HG02610 (cell line): ENCODE results near the gene CLEC16A.

Experiments
- ATAC-seq: cut with Tn5 transposase; IDR thresholded peaks from one replicate; pipeline ENCODE4 v1.9.1; 2021; ENCODE audit warnings: mild to moderate bottlenecking, moderate library complexity; ENCODE audit not compliant: unreplicated experiment

The CLEC16A gene

DNA sequence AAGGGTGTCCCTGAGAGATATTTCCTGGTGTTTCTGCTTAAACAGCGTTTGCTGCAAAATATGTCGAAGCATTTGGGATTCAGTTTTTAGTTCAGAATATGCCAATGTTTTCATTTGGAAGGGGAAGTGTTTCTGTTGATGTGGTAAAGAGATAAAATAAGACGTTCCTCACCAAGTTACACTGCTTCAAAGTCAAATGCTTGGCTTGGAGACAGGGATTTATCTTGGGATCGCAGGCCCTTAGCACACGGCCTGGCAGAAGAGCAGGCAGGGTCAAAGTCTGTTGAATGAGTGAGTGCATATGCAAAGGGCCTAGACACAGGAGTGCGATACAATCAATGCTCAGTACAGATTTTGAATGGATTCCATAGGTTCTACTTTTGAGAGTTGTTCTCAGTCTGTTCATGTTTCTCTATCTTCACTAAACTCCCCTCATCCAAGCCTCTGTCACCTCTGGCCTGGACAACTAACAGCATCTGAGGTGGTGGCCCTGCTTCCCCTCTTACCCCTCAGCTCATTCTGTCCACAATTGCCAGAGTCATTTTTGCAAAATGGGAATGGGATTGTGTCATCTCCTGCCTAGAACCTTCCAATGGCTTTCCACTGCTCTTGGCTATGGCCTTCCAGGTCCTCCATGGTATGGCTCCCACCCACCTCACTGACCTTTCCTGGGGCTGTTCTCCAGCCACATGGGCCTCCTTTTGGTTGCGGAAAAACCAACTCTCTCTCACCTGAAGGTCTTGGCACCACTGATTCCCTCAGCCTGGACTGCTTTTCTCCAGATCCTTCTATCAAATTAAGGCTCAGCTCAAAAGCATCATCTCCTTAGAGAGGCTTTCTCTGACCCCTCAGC, 5.3 kb upstream of the CLEC16A start:
- no peak for ATAC-seq

DNA sequence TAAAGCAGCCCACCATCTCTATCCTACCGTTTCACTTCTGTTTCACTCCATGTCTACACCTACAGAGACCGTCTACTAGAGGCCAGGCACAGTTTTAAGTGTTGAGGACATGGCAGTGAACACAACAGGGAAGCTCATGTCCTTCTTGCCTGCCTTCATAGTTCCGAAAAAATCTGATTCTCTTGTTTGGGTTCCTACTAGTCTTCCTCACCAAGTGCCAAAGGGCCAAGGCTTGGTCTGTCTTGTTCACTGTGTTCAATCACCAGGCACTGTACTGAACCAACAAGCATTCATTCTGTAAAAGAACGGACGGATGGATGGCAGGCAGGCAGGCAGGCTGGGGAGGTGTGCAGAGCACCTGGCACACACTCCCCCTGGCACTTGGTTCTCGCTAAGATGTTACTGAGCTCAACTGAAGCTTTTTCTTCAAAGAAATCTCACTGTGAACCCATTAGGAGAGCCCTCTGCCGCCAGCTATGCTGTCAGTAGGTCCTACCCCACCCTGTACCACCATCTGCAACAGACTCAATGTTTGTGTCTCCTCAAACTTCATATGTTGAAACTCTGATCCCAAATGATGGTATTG, 4.6 kb upstream of the CLEC16A start:
- no peak for ATAC-seq

DNA sequence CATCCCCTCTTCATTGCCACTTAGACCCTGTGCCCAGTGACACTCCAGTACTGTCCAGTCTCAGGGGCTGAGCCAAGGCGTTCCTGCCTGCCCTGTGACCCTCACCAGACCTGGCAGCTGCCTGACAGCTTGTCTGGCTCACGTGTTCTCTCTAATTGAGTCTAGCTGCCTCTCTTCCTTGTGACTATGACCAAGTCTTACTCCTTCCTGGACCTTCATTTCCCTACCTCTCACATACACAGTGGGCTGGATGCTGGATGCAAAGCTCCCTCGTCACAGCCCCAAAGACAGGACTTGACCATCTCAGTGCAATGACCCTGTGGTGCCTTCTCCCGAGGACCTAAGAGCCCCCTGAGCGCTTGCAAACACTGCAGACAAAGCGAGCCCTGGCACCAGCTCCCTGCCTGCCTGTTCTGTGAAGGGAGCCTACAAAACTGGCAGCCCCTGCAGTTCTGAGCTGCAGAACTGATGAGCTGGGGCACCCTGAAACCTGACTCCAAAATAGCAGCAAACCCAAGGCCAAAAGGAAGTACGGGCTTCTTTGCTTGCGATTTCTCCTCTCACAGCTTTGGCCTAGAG, 3.8 kb upstream of the CLEC16A start:
- ATAC-seq: no peak

DNA sequence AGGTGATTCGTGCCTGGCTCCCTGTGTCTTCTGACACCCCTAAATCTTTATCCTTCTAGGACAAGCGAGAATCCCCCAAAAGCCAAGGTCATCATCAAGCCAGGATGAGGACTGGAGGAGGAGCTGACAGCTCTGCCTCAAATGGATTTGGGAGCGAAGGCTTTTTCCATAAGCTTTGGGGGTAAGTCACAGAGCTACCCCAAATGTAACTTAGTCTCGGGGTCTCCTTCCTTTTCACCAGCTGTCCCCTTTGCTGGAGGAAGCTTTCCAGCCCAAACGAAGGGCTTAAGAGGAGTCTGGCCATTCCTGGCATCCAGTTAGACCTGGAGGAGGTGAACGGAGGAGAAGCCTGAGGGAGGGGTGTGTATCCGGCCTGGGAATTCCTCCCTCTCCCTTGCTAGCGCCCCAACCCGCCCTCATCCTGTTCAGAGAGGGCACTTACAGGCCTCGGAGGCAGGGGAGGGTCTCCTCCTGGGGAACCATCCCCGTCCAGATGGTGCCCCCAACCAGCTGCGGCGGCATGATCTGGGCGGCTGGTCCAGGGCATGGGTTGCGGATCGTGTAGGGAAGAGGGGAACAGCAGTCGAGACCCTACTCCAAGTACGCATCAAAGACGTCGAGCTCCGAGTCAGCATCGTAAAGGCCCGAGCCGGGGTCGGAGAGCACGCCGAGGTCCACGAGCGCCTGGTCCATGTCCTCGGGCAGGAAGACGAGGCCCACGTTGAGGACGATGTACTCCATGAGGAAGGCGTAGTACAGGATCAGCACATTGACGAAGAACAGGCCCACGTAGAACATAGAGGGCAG, 3.0 kb upstream of the CLEC16A start:
- ATAC-seq: no peak

DNA sequence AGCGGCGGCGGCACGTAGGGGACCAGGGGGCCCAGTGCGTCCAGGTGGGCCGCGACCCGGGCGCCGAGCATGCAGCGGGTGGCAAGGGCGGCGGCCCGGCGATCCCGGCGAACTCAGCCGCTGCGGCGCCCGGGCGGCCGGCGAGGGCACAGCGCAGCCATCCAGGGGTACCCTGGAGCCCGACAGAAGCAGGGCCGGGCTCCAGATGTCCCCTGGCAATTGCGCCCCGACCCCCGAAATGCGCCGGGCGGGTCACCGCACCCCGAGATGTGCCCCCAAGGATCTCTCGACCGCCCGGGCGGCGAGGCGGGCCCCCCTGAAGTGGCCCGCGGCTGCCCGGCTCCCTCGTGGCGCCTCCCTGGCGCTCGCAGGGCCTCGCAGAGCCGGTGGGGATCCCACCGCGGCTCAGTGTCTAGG, 2.4 kb upstream of the CLEC16A start:
- peak; percentile 2 for ATAC-seq

DNA sequence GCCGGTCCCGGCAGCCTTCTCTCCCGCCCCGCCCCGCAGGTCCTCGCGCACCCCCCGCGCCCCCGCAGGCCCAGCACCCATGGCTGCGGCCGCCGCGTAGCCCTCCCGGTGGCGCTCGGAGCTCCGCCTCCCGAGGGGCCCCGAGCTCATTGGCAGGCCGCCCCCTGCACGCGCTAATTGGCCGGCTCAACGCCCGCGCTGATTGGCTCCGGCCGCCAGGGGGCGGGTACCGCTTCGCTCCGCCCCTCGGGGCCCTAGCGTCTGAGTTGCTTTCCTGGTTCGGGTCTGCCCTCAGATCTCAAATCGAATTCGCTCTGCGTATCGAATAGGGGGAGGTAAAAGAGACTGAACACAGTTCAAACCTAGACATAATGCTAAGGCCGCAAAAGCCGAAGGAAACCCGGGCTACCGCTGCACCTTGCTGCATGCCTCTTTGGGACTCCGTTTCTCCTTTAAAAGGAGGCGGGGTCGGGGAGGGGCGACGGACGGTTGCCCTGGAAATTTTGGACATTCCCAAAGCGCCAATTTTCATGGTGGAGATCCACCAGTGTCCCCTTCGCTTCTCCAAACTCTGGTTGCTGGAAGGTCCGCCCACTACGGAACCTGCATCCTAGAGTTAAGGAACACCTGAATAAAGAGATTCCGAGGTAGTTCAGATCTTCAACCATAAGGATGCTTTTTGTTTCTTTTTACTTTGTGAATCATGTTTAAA, 1.9 kb upstream of the CLEC16A start, which contains the start of gene DEXI:
TSS of gene DEXI (minus strand) at position 117 of the 712 bp plus-strand sequence. CDS start 463 bp downstream, outside the sequence.
- peak; percentile 67 for ATAC-seq

DNA sequence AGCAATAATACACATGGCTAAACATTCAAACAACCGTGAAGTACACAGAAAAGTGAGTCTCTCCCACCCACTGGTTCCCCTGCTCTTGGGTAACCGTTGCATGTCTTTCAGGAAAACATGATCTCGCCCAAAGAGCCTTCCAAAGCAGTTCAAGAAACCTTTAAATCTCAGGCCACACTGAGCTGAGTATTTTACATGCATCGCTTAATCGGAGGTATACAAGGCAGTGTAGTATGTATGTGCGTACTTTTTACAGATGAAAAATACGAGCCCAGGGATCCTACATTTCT, 1.4 kb upstream of the CLEC16A start:
- no peak for ATAC-seq

DNA sequence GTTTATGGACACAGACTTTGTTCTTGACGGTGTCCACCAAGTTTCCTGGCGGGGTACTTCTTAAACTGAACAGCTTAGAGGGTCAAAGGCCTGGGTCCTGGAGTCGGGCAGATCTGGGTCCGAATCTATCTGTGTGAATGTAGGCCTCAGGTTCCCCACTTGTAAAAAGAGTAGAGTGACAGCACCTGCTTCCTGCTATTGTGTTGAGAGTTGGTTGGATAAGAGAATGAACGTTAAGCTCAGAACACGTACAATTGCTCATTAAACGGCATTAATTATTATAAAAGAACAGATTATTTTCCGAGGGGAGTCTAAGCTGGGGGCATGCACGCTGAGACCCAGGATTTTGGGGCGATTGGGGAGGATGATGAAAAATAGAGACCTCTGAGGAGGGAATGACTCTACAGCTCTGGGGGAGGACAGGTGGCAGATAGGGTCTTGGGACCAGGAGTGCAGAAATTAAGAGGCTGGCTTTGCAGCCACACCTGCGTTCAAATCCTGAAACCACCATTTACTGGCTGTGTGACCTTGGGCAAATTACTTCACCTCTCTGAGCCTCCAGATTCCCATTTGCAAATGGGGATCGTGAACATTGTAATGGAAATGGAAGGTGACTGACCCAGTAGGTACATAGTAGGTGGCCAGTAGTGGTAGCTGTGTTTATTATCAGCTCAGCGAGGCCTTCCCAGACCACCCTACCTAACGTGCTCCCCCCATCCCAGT, 862 bp downstream of the CLEC16A start:
- ATAC-seq: no peak

DNA sequence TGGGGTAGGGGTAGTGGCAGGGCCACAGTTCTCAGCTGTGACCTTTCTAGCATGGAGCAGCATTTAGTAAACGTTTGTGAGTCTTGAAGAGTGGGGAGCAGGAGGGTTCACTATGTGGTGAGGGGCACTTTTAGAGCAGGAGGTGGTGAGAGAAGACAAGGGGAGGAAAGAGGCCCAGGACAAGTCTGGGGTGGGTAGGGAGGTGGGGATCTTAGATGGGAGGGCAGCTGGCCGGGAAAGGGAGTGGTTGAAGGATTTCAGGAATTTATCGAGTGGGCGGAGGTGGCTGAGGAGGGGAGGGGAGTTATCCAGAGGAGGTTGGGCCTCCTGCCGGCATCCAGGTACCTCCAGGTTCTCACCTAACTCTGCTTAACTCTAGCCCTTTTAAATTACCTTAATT, 1.9 kb downstream of the CLEC16A start:
- no peak for ATAC-seq

DNA sequence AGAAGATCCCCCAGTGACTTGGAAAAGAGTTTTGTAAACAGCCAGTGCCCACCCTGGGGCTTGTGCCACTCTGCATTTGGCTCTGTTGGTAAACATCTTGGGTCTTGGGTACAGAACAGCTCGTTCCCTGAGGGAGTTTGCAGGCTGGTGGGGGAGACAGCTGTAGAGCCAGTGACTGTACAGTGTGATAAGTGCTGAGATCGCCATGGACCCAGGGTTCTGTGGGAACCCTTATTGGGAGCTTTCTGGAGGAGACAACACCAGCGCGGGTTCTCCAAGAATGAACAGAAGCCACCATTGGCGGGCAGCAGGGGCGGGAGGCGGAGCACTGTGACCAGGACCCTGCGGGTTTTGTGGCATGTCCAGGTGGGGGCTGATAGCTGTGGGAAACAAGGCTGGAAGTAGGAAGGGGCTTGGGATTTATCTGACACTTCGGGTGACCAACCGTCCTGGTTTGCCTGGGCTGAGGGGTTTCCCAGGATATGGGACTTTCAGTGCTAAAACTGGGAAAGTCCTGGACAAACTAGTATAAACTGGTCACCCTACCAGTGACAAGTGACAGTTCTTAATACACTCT, 2.9 kb downstream of the CLEC16A start:
- no peak for ATAC-seq

DNA sequence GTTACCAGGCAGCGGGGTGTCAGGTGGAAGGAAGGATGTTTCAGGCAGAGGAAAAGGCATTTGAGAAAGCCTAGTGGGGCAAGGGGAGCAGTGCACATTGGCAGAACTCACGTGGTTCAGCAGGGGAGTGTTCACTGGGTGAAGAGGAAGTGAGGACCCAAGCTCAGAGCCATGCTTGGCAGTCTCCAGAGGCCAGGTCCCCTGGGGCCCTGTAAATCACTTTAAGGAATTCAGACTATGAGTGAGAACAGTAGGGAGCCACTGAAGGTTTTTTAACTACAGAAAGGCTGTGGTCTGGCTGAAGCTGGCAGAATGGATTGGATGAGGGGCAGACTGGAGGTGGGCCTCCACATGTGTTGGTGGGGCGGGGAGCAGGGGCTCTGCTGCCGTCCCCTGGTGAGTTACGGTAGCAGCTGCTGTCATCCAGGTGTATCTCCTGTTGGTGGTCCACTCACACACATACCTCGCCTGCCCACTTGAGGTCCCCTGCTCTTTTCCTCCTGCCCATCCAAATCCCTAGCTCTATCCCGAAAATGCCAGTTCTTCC, 5.1 kb downstream of the CLEC16A start:
- ATAC-seq: peak; percentile 60

DNA sequence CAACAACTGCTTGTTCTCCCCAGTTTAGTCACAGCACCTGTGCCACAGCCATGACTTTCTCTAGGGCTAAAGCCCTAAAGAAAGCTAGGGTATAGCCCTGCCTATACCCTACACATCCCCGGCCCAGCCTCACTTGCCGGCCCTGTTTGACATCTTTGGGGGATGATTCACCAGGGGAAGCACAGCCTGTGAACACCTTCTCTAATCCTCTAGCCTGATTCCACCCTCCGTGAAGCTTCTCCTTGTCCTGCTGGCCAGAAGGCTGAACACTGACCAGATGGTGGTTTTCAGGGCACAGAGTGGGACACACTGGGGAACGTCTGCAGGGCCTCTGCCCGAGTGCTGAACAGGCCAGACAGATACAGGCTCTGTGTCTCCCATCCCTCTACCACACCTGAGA, 6.0 kb downstream of the CLEC16A start:
- no peak for ATAC-seq

DNA sequence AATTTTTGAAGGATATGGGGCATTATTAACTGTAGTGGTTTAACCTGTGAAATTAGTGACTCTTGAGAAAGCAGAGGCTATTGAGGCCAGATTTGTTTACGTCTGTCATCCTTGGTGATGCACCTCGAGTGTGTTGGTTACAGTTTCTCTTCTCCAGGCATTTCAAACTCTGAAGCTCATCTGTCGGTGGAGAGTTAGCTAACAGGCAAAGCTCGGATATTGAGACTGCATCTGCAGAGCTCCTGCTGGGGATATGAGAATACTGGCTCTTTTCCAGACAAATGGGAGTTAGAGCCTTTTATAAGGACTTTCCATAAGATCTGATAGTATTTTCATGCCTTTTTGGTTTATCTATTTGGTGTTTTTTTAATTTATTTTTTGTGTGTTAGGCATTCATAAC, 6.7 kb downstream of the CLEC16A start:
- ATAC-seq: no peak

DNA sequence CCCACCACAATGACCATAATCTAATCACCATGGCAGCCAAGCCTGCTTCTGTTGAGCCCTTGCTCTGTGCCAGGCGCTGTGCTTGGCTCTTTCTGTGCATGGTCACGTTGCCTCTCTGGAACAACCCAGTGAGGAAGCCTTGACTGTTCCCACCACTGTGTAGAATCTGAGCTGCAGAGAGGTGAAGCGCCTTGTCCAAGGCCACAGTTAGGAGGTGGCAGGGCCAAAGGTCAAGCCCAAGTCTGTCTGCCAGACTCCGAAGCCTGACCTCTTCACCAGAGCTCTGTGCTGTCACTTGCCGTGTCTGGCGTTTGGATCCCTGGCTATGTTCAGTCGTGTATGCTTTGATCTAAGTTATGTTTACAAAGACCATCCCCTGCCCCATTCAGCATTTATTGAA, 10.5 kb downstream of the CLEC16A start:
- no peak for ATAC-seq

DNA sequence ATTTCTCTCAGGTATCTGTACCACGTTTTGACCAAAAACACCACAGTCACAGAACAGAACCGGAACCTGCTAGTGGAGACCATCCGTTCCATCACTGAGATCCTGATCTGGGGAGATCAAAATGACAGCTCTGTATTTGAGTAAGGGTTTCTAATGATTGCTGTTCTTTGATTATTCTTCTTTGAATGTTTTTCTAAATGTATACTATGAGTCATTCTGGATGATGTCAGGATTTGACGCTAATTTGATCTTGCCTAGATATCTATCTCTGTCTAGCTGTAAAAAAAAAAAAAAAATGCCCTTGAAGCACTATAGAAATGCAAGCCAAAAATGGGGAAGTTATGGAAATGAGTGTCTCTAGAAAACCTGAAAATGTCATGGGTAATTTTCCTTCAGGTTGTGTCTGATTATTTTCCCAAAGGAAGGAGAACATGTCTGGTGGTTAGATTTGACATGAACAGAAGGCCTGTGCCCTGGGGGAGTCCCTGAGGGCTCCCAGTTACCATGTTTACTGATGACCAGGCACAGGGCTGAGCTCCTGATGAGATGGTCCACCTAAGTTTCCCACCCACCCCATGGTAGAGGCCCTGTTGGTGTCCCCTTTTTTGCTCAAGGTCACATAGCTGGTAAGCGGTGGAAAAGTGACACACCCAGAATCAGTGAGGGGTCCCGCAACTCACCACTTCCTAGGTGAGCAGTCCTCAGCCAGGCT, 13.6 kb downstream of the CLEC16A start:
- ATAC-seq: peak; percentile 49

DNA sequence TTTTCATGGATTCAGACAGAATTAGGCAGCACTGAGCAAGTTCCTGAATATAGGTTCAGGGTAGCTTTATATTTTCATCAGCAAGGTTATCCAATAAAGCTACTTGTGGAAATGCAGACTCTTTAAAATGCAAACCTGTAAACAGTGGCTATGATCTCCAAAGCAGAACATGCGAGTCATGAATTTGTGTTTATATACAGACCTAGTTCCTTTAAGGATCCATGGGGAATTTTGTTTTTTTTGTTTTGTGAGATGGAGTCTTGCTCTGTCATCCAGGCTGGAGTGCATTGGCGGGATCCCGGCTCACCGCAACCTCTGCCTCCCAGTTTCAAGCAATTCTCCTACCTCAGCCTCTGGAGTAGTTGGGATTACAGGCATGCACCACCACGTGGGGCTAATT, 14.8 kb downstream of the CLEC16A start:
- ATAC-seq: no peak

DNA sequence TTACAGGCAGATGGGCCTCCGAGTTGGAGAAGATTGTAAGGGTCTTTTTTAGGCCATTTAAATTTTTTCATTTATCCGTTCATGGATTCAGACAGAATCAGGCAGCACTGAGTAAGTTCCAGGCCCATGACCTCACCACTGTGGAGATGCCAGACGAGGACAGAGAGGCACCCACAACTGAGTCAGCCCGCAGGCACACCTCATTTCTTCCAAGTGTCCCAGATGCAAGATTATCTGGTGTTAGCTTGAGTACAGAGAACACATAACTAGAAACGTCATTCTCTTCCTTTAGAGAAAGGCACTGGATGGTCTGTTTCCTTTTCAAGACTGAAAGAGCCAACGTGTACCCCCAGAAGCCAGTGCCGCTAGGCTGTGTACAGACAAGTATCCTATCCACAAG, 16.9 kb downstream of the CLEC16A start:
- no peak for ATAC-seq

DNA sequence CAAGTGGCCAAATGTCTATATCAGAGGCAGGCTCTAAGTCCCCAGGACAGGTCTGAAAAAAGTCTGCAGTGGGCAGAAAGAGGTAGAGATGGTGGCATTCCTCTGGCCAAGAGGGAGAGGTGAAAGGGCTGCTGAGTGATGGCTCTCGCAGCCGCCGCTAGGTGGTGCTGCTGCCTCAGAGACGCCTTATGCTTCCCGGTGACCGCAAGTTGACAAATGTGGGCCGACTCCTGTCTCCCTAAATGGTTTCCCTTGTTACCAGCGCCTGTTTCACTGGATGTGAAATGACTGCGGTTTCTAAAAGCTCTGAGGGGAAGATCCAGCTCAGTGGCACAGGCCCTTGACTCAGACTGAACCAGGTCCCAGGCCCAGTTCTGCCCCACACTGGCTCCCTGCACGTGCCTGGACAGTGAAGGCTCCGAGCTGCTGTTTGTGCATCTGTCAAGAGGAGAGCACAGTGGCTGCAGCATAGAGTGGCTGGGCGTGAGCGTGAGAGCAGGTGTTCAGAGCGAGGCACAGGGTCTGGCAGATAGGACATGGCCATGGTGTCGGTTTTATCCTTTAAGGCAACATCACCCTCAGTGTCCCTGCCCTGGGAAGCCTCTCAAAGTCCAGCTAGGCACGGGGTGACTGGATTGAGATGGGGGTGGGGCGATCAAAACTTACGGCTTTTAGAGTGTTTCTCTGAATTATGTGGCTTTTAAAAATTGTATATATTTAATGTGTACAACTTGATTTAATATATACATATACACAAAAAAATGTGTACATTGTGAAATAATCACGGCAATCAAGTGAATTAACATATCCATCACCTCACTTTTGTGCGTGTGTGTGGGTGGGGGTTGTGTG, 19.9 kb downstream of the CLEC16A start:
- ATAC-seq: peak; percentile 35
